Transverse colon (tissue), 3 donors: ENCODE measurements around the gene ALDH8A1.

ENCODE experiments used
- POLR2A ChIP-seq: fragments of 450-650 bp; IDR thresholded peaks from one replicate; pipeline ENCODE4 v1.6.1; 2016; ENCODE audit warnings: antibody characterized with exemption, mild to moderate bottlenecking, moderate library complexity
- TF ChIP-seq, protein P1 (sequence below), 5 experiments: fragments of 200-600 bp in 3 of 5; fragments of 450-650 bp in 2 of 5; sonication (generic) in 3 of 5; IDR thresholded peaks; 1 replicate in 2 of 5; 2 replicates in 3 of 5; pipeline ENCODE4 v1.5.1; 2016 to 2017; ENCODE audit warnings: antibody characterized with exemption in 5 of 5, inconsistent platforms in 3 of 5, mild to moderate bottlenecking in 2 of 5, moderate library complexity in 1 of 5

DNA sequence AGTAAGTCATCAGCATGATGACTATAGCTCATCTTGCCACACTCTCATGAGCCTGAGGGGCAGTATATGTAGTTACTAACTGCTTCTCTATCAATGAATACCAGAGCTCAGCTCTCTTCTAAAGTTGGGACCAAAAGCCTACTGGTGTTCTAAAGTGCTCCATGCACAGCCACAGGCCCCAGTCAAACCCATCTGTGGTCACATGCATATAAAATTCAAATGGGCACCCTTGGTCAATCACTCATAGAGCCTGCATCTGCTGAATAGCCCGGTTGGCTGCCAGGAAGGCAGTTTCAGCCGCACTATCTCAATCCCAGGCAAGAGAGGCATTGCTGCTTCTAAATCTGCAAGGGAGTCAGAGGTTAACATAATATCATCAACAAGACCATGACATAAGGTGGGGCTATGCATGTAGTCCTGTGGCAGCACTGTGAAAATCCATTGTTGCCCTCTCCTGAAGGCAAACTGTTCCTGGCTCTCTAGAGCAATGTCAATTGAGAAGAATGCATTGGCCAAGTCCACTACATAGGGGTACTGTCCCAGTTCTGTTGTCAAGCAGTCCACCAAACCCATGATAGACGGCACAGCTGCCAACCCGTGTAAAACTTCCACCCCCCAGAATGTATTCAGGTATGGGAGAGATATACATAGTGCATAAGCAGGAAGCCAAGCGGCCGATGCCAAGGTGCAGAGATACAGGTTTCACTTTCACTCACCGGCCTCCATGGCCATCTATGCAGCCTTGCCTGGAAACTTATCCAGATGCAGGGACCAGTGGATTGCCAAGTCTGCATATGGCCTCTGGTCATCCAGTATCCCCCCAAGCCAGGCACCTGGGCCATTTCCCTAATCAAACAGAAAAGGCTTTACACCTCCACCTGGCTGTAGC is 76.2 kb downstream of the ALDH8A1 start:
- TF ChIP-seq, protein P1, sequence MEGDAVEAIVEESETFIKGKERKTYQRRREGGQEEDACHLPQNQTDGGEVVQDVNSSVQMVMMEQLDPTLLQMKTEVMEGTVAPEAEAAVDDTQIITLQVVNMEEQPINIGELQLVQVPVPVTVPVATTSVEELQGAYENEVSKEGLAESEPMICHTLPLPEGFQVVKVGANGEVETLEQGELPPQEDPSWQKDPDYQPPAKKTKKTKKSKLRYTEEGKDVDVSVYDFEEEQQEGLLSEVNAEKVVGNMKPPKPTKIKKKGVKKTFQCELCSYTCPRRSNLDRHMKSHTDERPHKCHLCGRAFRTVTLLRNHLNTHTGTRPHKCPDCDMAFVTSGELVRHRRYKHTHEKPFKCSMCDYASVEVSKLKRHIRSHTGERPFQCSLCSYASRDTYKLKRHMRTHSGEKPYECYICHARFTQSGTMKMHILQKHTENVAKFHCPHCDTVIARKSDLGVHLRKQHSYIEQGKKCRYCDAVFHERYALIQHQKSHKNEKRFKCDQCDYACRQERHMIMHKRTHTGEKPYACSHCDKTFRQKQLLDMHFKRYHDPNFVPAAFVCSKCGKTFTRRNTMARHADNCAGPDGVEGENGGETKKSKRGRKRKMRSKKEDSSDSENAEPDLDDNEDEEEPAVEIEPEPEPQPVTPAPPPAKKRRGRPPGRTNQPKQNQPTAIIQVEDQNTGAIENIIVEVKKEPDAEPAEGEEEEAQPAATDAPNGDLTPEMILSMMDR (IDR thresholded peaks at IDR 0.05), result no peak
- no peak for TF ChIP-seq POLR2A
